HepG2 (cell line): ENCODE measurements around the gene OR2C1. TPM values are rescaled to one million over a fixed set of nuclear protein-coding genes. Genes with fewer than 3 reads are reported as not detected.

Source experiments
- CENPBD1 ChIP-seq: sonication (generic); formaldehyde crosslinking; IDR thresholded peaks from 2 replicates; pipeline ENCODE4 v1.8.0; 2022; ENCODE audit warnings: missing genetic modification reagents, low read depth, mild to moderate bottlenecking, borderline replicate concordance
- CHD2 ChIP-seq: IDR thresholded peaks from 2 replicates; pipeline ENCODE4 v1.6.1; 2011; ENCODE audit warnings: low read depth, low read length, improper control_type of control experiment
- FOXJ3 ChIP-seq: sonication (generic); formaldehyde crosslinking; IDR thresholded peaks from 2 replicates; pipeline ENCODE4 v1.4.0; 2020; ENCODE audit warnings: missing genetic modification reagents, mild to moderate bottlenecking, borderline replicate concordance
- HHEX ChIP-seq: IDR thresholded peaks from 2 replicates; pipeline ENCODE4 v1.6.1; 2016; ENCODE audit warnings: control low read depth
- HNF4G ChIP-seq, 2 experiments: sonication (generic) in 1 of 2; formaldehyde crosslinking in 1 of 2; IDR thresholded peaks; 2 replicates each; pipeline versions ENCODE4 v1.4.0 to v1.6.1; 2011 to 2020; ENCODE audit warnings: borderline replicate concordance in 2 of 2, low read depth in 2 of 2, mild to moderate bottlenecking in 2 of 2, low read length in 1 of 2, missing genetic modification reagents in 1 of 2, moderate library complexity in 1 of 2
- KAT8 ChIP-seq: IDR thresholded peaks from 2 replicates; pipeline ENCODE4 v1.6.1; 2016; ENCODE audit warnings: missing genetic modification reagents, missing compliant biosample characterization
- LCORL ChIP-seq, 2 experiments: fragments of 450-650 bp in 1 of 2; sonication (generic) in 1 of 2; formaldehyde crosslinking in 1 of 2; IDR thresholded peaks; 2 replicates each; pipeline versions ENCODE4 v1.5.0 to v1.6.1; 2017 to 2020; ENCODE audit warnings: antibody characterized with exemption in 1 of 2, missing genetic modification reagents in 1 of 2
- MXD1 ChIP-seq: sonication (generic); formaldehyde crosslinking; IDR thresholded peaks from 2 replicates; pipeline ENCODE4 v1.4.0; 2020; ENCODE audit warnings: mild to moderate bottlenecking, missing genetic modification reagents
- NFE2L1 ChIP-seq: sonication (generic); formaldehyde crosslinking; IDR thresholded peaks from 2 replicates; pipeline ENCODE4 v1.4.0; 2020; ENCODE audit warnings: missing genetic modification reagents, mild to moderate bottlenecking, borderline replicate concordance
- PLSCR1 ChIP-seq: sonication (generic); formaldehyde crosslinking; IDR thresholded peaks from 2 replicates; pipeline ENCODE4 v1.5.0; 2020; ENCODE audit warnings: missing genetic modification reagents, mild to moderate bottlenecking, borderline replicate concordance
- RARG ChIP-seq: sonication (generic); formaldehyde crosslinking; IDR thresholded peaks from 2 replicates; pipeline ENCODE4 v1.4.0; 2020; ENCODE audit warnings: low read depth, mild to moderate bottlenecking, missing genetic modification reagents
- REL ChIP-seq: sonication (generic); formaldehyde crosslinking; conservative IDR thresholded peaks from 2 replicates; pipeline ENCODE4 v1.8.0; 2022; ENCODE audit warnings: mild to moderate bottlenecking, missing genetic modification reagents, moderate library complexity
- SNAPC2 ChIP-seq: sonication (generic); formaldehyde crosslinking; IDR thresholded peaks from 2 replicates; pipeline ENCODE4 v1.8.1; 2022; ENCODE audit warnings: mild to moderate bottlenecking, missing genetic modification reagents
- SP1 ChIP-seq, 2 experiments: fragments of 450-650 bp in 1 of 2; sonication (generic) in 1 of 2; formaldehyde crosslinking in 1 of 2; IDR thresholded peaks; 2 replicates each; pipeline versions ENCODE4 v1.4.0 to v1.6.1; 2016 to 2020; ENCODE audit warnings: missing genetic modification reagents in 1 of 2
- SP5 ChIP-seq: IDR thresholded peaks from 2 replicates; pipeline ENCODE4 v1.6.1; 2016; ENCODE audit warnings: low read depth, borderline replicate concordance
- TBL1XR1 ChIP-seq: fragments of 150-350 bp; IDR thresholded peaks from 2 replicates; pipeline ENCODE4 v1.6.1; 2014; ENCODE audit warnings: borderline replicate concordance, low read length; ENCODE audit not compliant: partially characterized antibody
- TGIF2 ChIP-seq: IDR thresholded peaks from 2 replicates; pipeline ENCODE4 v1.6.1; 2016; ENCODE audit warnings: control low read depth, missing compliant biosample characterization
- THAP11 ChIP-seq: IDR thresholded peaks from 2 replicates; pipeline ENCODE4 v1.6.1; 2016; ENCODE audit warnings: missing biosample characterization, missing genetic modification reagents
- ZNF317 ChIP-seq: sonication (generic); formaldehyde crosslinking; IDR thresholded peaks from 2 replicates; pipeline ENCODE4 v1.5.0; 2020; ENCODE audit warnings: mild to moderate bottlenecking, missing genetic modification reagents
- ZNF337 ChIP-seq: sonication (generic); formaldehyde crosslinking; IDR thresholded peaks from 2 replicates; pipeline ENCODE4 v1.5.1; 2020; ENCODE audit warnings: missing genetic modification reagents, low read depth, mild to moderate bottlenecking, borderline replicate concordance
- ZNF33B ChIP-seq: sonication (generic); formaldehyde crosslinking; IDR thresholded peaks from 2 replicates; pipeline ENCODE4 v1.5.1; 2020; ENCODE audit warnings: mild to moderate bottlenecking, missing genetic modification reagents
- ZNF503 ChIP-seq: sonication (generic); formaldehyde crosslinking; IDR thresholded peaks from 2 replicates; pipeline ENCODE4 v1.4.0; 2020; ENCODE audit warnings: missing genetic modification reagents
- ZNF569 ChIP-seq: sonication (generic); formaldehyde crosslinking; IDR thresholded peaks from 2 replicates; pipeline ENCODE4 v1.5.0; 2020; ENCODE audit warnings: mild to moderate bottlenecking, missing genetic modification reagents, moderate library complexity, borderline replicate concordance
- ZNF740 ChIP-seq: sonication (generic); formaldehyde crosslinking; IDR thresholded peaks from 2 replicates; pipeline ENCODE4 v1.4.0; 2020; ENCODE audit warnings: missing genetic modification reagents
- ZNF75D ChIP-seq: sonication (generic); formaldehyde crosslinking; IDR thresholded peaks from 2 replicates; pipeline ENCODE4 v1.8.1; 2023; ENCODE audit warnings: missing genetic modification reagents, mild to moderate bottlenecking, borderline replicate concordance
- polyA plus RNA-seq, 8 experiments: library from polyadenylated mRNA; depleted of rRNA in 3 of 8; stranded (reverse) in 7 of 8; unstranded in 1 of 8; fragments of >200 nt; fragmentation: Illumina TruSeq in 4 of 8; extraction: Trizol in 4 of 8; gene quantifications; 2 replicates each; pipeline versions ENCODE4 v1.2.1 to v1.2.3, GENCODE V29; 2011 to 2016; ENCODE audit warnings: low read depth in 4 of 8, missing spikeins in 1 of 8, mixed read lengths in 1 of 8; ENCODE audit not compliant: insufficient read depth in 1 of 8
- total RNA-seq, 5 experiments: library from RNA; depleted of rRNA; stranded (reverse); fragments of >200 nt; fragmentation: Illumina TruSeq; extraction: Trizol; gene quantifications; 2 replicates each; pipeline ENCODE4 v1.2.3, GENCODE V29; 2016; ENCODE audit warnings: low read depth in 1 of 5

The OR2C1 gene
- total and polyA plus RNA-seq, 2 of the 13 experiments (the other 11 are each of a cell fraction or from before 2014, with no cell fraction given), result not detected

GRCh38 chr16:3400779-3401688 is 45.3 kb downstream of the OR2C1 start, which contains the start of the genes ZNF174 and ZSCAN32 (continued):
- TF ChIP-seq ZNF503 (CRISPR knock-in tag), result peak; percentile 65; the same call in 1 of the 2 replicates
- peak; percentile 44; the same call in 1 of the 2 replicates for TF ChIP-seq PLSCR1
- TF ChIP-seq CHD2, result peak; percentile 71
- no peak for TF ChIP-seq HHEX (CRISPR knock-in tag)
- TF ChIP-seq MXD1 (CRISPR knock-in tag), result peak; percentile 27; the same call in 1 of the 2 replicates
- no peak for TF ChIP-seq LCORL (IDR thresholded peaks at IDR 0.05)
- TF ChIP-seq LCORL (CRISPR knock-in tag; IDR thresholded peaks at IDR 0.05), result no peak
- peak; percentile 45; the same call in 1 of the 2 replicates for TF ChIP-seq ZNF317
- 0 out of 2 replicates have a peak, but pooled peaks have one; percentile 20 for TF ChIP-seq TGIF2 (CRISPR knock-in tag)
- TF ChIP-seq FOXJ3 (CRISPR knock-in tag), result no peak
- peak; percentile 91; the same call in 1 of the 2 replicates for TF ChIP-seq ZNF337
- TF ChIP-seq ZNF740 (CRISPR knock-in tag), result no peak
- TF ChIP-seq KAT8 (CRISPR knock-in tag), result peak; percentile 87
- TF ChIP-seq ZNF33B (CRISPR knock-in tag), result no peak
- no peak; the same call in 1 of the 2 replicates for TF ChIP-seq REL
- no peak for TF ChIP-seq SP1 (IDR thresholded peaks at IDR 0.05)
- TF ChIP-seq SP1 (CRISPR knock-in tag; IDR thresholded peaks at IDR 0.05), result peak; percentile 98
- TF ChIP-seq CENPBD1 (CRISPR knock-in tag), result no peak
- TF ChIP-seq RARG (CRISPR knock-in tag), result no peak
- peak; percentile 91 for TF ChIP-seq SP5
- peak; percentile 51; the same call in 1 of the 2 replicates for TF ChIP-seq SNAPC2 (CRISPR knock-in tag)
- TF ChIP-seq THAP11 (CRISPR knock-in tag), result peak; percentile 98
- TF ChIP-seq ZNF569 (CRISPR knock-in tag), result no peak
- TF ChIP-seq HNF4G (IDR thresholded peaks at IDR 0.05; ENCODE audit: borderline replicate concordance, low read depth, low read length), result peak; percentile 41; the same call in 1 of the 2 replicates
- TF ChIP-seq HNF4G (CRISPR knock-in tag; IDR thresholded peaks at IDR 0.05; ENCODE audit: borderline replicate concordance, low read depth), result no peak
- no peak for TF ChIP-seq NFE2L1 (CRISPR knock-in tag)
- TF ChIP-seq ZNF75D, result no peak
- TF ChIP-seq TBL1XR1, result peak; percentile 28
